ENCODE results near the gene NTM.

- no peak for TF ChIP-seq EP300 (IDR thresholded peaks at IDR 0.05; ENCODE audit: low read depth)
- TF ChIP-seq, protein P1, sequence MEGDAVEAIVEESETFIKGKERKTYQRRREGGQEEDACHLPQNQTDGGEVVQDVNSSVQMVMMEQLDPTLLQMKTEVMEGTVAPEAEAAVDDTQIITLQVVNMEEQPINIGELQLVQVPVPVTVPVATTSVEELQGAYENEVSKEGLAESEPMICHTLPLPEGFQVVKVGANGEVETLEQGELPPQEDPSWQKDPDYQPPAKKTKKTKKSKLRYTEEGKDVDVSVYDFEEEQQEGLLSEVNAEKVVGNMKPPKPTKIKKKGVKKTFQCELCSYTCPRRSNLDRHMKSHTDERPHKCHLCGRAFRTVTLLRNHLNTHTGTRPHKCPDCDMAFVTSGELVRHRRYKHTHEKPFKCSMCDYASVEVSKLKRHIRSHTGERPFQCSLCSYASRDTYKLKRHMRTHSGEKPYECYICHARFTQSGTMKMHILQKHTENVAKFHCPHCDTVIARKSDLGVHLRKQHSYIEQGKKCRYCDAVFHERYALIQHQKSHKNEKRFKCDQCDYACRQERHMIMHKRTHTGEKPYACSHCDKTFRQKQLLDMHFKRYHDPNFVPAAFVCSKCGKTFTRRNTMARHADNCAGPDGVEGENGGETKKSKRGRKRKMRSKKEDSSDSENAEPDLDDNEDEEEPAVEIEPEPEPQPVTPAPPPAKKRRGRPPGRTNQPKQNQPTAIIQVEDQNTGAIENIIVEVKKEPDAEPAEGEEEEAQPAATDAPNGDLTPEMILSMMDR (IDR thresholded peaks at IDR 0.05): no peak
Measured at GRCh38 chr11:131874070-131874469, 503.7 kb downstream of the NTM start.

Measured in transverse colon (tissue), 3 donors.